Sciatic nerve (tissue), 2 donors: ENCODE data around the gene MCC. TPM values are rescaled to one million over a fixed set of nuclear protein-coding genes. Genes with fewer than 3 reads are reported as not detected.

Experiments
- ATAC-seq: fragments of 200-7000 bp; cut with Tn5 transposase; one replicate; pipeline ENCODE4 v1.9.1; 2020; ENCODE audit warnings: mild to moderate bottlenecking, moderate library complexity
- DNase-seq: peaks from one replicate; pipeline ENCODE4 v3.0.0-alpha.2; 2020; ENCODE audit warnings: low spot score
- intact Hi-C: fragments of 100-400 bp; cut with DNase I; formaldehyde crosslinking; loops from one replicate; pipeline ENCODE4 v1.14.2; 2022
- total RNA-seq: library from RNA; stranded (reverse); fragmentation: NEBNext Ultra II Directional; extraction: Animal tissue kit (Norgen Biotek cat#: 25700); gene quantifications from one replicate; pipeline ENCODE4 v1.2.1, GENCODE V29; 2021
- donor health status: DM: no; HTN: no; CAD: no.
- donor health status: DM: no; HTN: no; CAD: no.

MCC gene
- total RNA-seq, 1 donor from 2014 or later = 41.9 TPM

GRCh38 chr5:113027015-113027414 is 461.2 kb downstream of the MCC start:
- intact Hi-C loops = no loop called here
- ATAC-seq (no peak), DNase-seq (no peak)

GRCh38 chr5:113026211-113026610 is 462.0 kb downstream of the MCC start:
- ATAC-seq = no peak
- no peak for DNase-seq
- intact Hi-C loops = no loop called here

- ATAC-seq (no peak), DNase-seq (no peak)
- intact Hi-C loops = no loop called here
These were observed 462.7 kb downstream of the MCC start for GRCh38 chr5:113025596-113025995.

GRCh38 chr5:113024076-113024697 is 464.1 kb downstream of the MCC start:
- DNase-seq (no peak), ATAC-seq (no peak)
- intact Hi-C loops = no loop called here

- no peak for ATAC-seq
- no peak for DNase-seq
- intact Hi-C loops = no loop called here
These were observed 465.6 kb downstream of the MCC start for GRCh38 chr5:113022661-113023060.

- DNase-seq = no peak
- no peak for ATAC-seq
- intact Hi-C loops = no loop called here
These were observed 467.6 kb downstream of the MCC start for GRCh38 chr5:113020461-113021273.

- intact Hi-C loops = no loop called here
- DNase-seq (no peak), ATAC-seq (no peak)
These were observed 470.2 kb downstream of the MCC start for GRCh38 chr5:113017881-113018635.

- ATAC-seq (no peak), DNase-seq (no peak)
- intact Hi-C loops = no loop called here
These were observed 482.8 kb downstream of the MCC start for GRCh38 chr5:113005454-113005853.

GRCh38 chr5:113003763-113004162 is 484.5 kb downstream of the MCC start:
- DNase-seq = no peak
- no peak for ATAC-seq
- intact Hi-C loops = no loop called here

- DNase-seq (no peak), ATAC-seq (no peak)
- intact Hi-C loops = no loop called here
These were observed 485.8 kb downstream of the MCC start for GRCh38 chr5:113002423-113002822.

- ATAC-seq = no peak
- no peak for DNase-seq
- intact Hi-C loops = no loop called here
These were observed 487.8 kb downstream of the MCC start for GRCh38 chr5:113000466-113000865.

GRCh38 chr5:112998296-112998695 is 490.0 kb downstream of the MCC start:
- ATAC-seq (no peak), DNase-seq (no peak)
- intact Hi-C loops = no loop called here

GRCh38 chr5:112996830-112997374 is 491.4 kb downstream of the MCC start:
- intact Hi-C loops = no loop called here
- no peak for DNase-seq
- ATAC-seq = no peak

GRCh38 chr5:112995764-112996618 is 492.3 kb downstream of the MCC start:
- ATAC-seq = peak; percentile 90
- intact Hi-C loops = no loop called here
- peak; percentile 88 for DNase-seq

- ATAC-seq = no peak
- intact Hi-C loops = no loop called here
These were observed 502.0 kb downstream of the MCC start for GRCh38 chr5:112986224-112986623.

GRCh38 chr5:112983363-112983762 is 504.9 kb downstream of the MCC start:
- intact Hi-C loops = no loop called here
- ATAC-seq = no peak
- DNase-seq = no peak

More at GRCh38 chr5:112986224-112986623, 502.0 kb downstream of the MCC start:
- no peak for DNase-seq

- no peak for DNase-seq
- intact Hi-C loops = no loop called here
- no peak for ATAC-seq
These were observed 508.5 kb downstream of the MCC start for GRCh38 chr5:112979723-112980122.

GRCh38 chr5:112978836-112979235 is 509.4 kb downstream of the MCC start:
- DNase-seq = no peak
- intact Hi-C loops = no loop called here
- ATAC-seq = no peak

- intact Hi-C loops = no loop called here
- no peak for ATAC-seq
These were observed 510.8 kb downstream of the MCC start for GRCh38 chr5:112977440-112977861.

More at GRCh38 chr5:112977440-112977861, 510.8 kb downstream of the MCC start:
- no peak for DNase-seq
